ENCODE data around the gene PCDHB16. TPM values are rescaled to one million over a fixed set of nuclear protein-coding genes. Genes with fewer than 3 reads are reported as not detected.
"Not testable (repeated sequence)": the region's sequence is repeated elsewhere in the genome, so short reads cannot be mapped to it uniquely, and the experiment has no call there.

Gene PCDHB16
- not detected for total RNA-seq

GRCh38 chr5:141182248-141182647, at the start of gene PCDHB16:
Gene PCDHB16 (plus strand): TSS chr5:141182387. CDS start chr5:141182560, 173 bp downstream.
- intact Hi-C loops (cut with micrococcal nuclease), result no loop called here
- Mint-ChIP-seq H3K27me3 (peaks cover 30% of the 10 kb centered on the region), H3K36me3 (peaks cover 2% of the 10 kb centered on the region), H3K27ac (no peak within 1 kb of the TSS), H3K4me1 (ENCODE audit: low read depth) (peaks cover 4% of the 10 kb centered on the region), H3K9me3 (peaks cover 16% of the 10 kb centered on the region), H3K4me3 (no peak within 1 kb of the TSS)
- ChIA-PET POLR2A (no interaction called here), CTCF (interaction anchor here (0.6 to 1.4 kb wide), 3 partner anchors 46 to 559 kb away, joined by 3 read pairs; partner anchors contain the start of gene TAF7)
- peak; percentile 17 for DNase-seq

- POLR2A ChIA-PET, result no interaction called here
- CTCF ChIA-PET, result interaction anchor here (1.1 to 1.3 kb wide), 2 partner anchors 40 to 49 kb away, joined by 3 read pairs; no protein-coding TSS in a partner anchor
Measured at GRCh38 chr5:141135030-141135717, 47.0 kb upstream of the PCDHB16 start, which contains the start of gene PCDHB5. Gene PCDHB5 (plus strand): TSS chr5:141135206. CDS start chr5:141135435, 229 bp downstream.

GRCh38 chr5:141135718-141136266, 46.4 kb upstream of the PCDHB16 start:
- peaks cover 5% of the 10 kb centered on the region for H3K36me3 Mint-ChIP-seq
- CTCF ChIA-PET, result interaction anchor here (1.1 to 1.3 kb wide), 2 partner anchors 41 to 50 kb away, joined by 3 read pairs; no protein-coding TSS in a partner anchor
- H3K9me3 Mint-ChIP-seq, result peaks cover 41% of the 10 kb centered on the region
- no peak overlapping the region for H3K4me3 Mint-ChIP-seq
- intact Hi-C loops (cut with micrococcal nuclease), result no loop called here
- H3K27me3 Mint-ChIP-seq, result peaks cover 7% of the 10 kb centered on the region
- POLR2A ChIA-PET, result no interaction called here
- H3K4me1 Mint-ChIP-seq (ENCODE audit: low read depth), result peaks cover 6% of the 10 kb centered on the region
- DNase-seq, result no peak
- no peak overlapping the region for H3K27ac Mint-ChIP-seq

More at GRCh38 chr5:141135030-141135717, 47.0 kb upstream of the PCDHB16 start, which contains the start of gene PCDHB5:
- H3K27me3 Mint-ChIP-seq, result peaks cover 7% of the 10 kb centered on the region
- intact Hi-C loops (cut with micrococcal nuclease), result no loop called here
- no peak within 1 kb of the TSS for H3K27ac Mint-ChIP-seq
- DNase-seq, result no peak
- H3K36me3 Mint-ChIP-seq, result peaks cover 5% of the 10 kb centered on the region
- H3K4me1 Mint-ChIP-seq (ENCODE audit: low read depth), result peaks cover 6% of the 10 kb centered on the region
- H3K9me3 Mint-ChIP-seq, result peaks cover 41% of the 10 kb centered on the region
- peak within 1 kb of the TSS; percentile 1 for H3K4me3 Mint-ChIP-seq

- H3K4me3 Mint-ChIP-seq; H3K27ac Mint-ChIP-seq; POLR2A ChIA-PET; intact Hi-C loops (cut with micrococcal nuclease); H3K27me3 Mint-ChIP-seq; CTCF ChIA-PET; H3K4me1 Mint-ChIP-seq (ENCODE audit: low read depth); H3K36me3 Mint-ChIP-seq; DNase-seq: not testable (repeated sequence)
- H3K9me3 Mint-ChIP-seq, result peaks cover 41% of the 10 kb centered on the region
Measured at GRCh38 chr5:141137346-141137745, 44.8 kb upstream of the PCDHB16 start.

- intact Hi-C loops (cut with micrococcal nuclease), result no loop called here
- H3K9me3 Mint-ChIP-seq, result peaks cover 19% of the 10 kb centered on the region
- POLR2A ChIA-PET, result no interaction called here
- no peak within 1 kb of the TSS for H3K27ac Mint-ChIP-seq
- peaks cover 9% of the 10 kb centered on the region for H3K36me3 Mint-ChIP-seq
- no peak for DNase-seq
- no peaks in the 10 kb centered on the region for H3K4me1 Mint-ChIP-seq (ENCODE audit: low read depth)
- CTCF ChIA-PET, result no interaction called here
- H3K4me3 Mint-ChIP-seq, result no peak within 1 kb of the TSS
- H3K27me3 Mint-ChIP-seq, result peaks cover 27% of the 10 kb centered on the region
Measured at GRCh38 chr5:141149812-141150211, 32.4 kb upstream of the PCDHB16 start, which contains the start of gene PCDHB6. Gene PCDHB6 (plus strand): TSS chr5:141150057. CDS start chr5:141150258, 201 bp downstream.

- peaks cover 19% of the 10 kb centered on the region for H3K9me3 Mint-ChIP-seq
- intact Hi-C loops (cut with micrococcal nuclease), result no loop called here
- H3K36me3 Mint-ChIP-seq, result peaks cover 9% of the 10 kb centered on the region
- no peak overlapping the region for H3K27ac Mint-ChIP-seq
- DNase-seq, result no peak
- no peaks in the 10 kb centered on the region for H3K4me1 Mint-ChIP-seq (ENCODE audit: low read depth)
- H3K27me3 Mint-ChIP-seq, result peaks cover 27% of the 10 kb centered on the region
- H3K4me3 Mint-ChIP-seq, result no peak overlapping the region
- ChIA-PET POLR2A (no interaction called here), CTCF (interaction anchor here (0.6 kb wide), 1 partner anchor 170 kb away, joined by 3 read pairs; the partner anchor contains the start of gene TAF7)
Measured at GRCh38 chr5:141150224-141150992, 31.8 kb upstream of the PCDHB16 start.

- CTCF ChIA-PET, result interaction anchor here (0.6 kb wide), 1 partner anchor 170 kb away, joined by 3 read pairs; the partner anchor contains the start of gene TAF7
- Mint-ChIP-seq H3K4me1 (ENCODE audit: low read depth) (no peaks in the 10 kb centered on the region), H3K36me3 (peaks cover 9% of the 10 kb centered on the region), H3K4me3 (no peak overlapping the region), H3K27me3 (peaks cover 27% of the 10 kb centered on the region), H3K27ac (no peak overlapping the region), H3K9me3 (peaks cover 19% of the 10 kb centered on the region)
- DNase-seq, result no peak
- intact Hi-C loops (cut with micrococcal nuclease), result no loop called here
- POLR2A ChIA-PET, result no interaction called here
Measured at GRCh38 chr5:141150993-141151325, 31.2 kb upstream of the PCDHB16 start.

- H3K27ac Mint-ChIP-seq; H3K4me1 Mint-ChIP-seq (ENCODE audit: low read depth); POLR2A ChIA-PET; H3K4me3 Mint-ChIP-seq; DNase-seq; intact Hi-C loops (cut with micrococcal nuclease): not testable (repeated sequence)
- Mint-ChIP-seq H3K27me3 (peaks cover 34% of the 10 kb centered on the region), H3K36me3 (peaks cover 10% of the 10 kb centered on the region), H3K9me3 (peaks cover 19% of the 10 kb centered on the region)
- CTCF ChIA-PET, result interaction anchor here (0.6 kb wide), 1 partner anchor 287 kb away, joined by 3 read pairs; no protein-coding TSS in a partner anchor
Measured at GRCh38 chr5:141151632-141152031, 30.6 kb upstream of the PCDHB16 start.

GRCh38 chr5:141152096-141152495, 30.1 kb upstream of the PCDHB16 start:
- H3K27ac Mint-ChIP-seq; H3K4me3 Mint-ChIP-seq; H3K4me1 Mint-ChIP-seq (ENCODE audit: low read depth); DNase-seq; POLR2A ChIA-PET; intact Hi-C loops (cut with micrococcal nuclease): not testable (repeated sequence)
- H3K9me3 Mint-ChIP-seq, result peaks cover 21% of the 10 kb centered on the region
- peaks cover 12% of the 10 kb centered on the region for H3K36me3 Mint-ChIP-seq
- H3K27me3 Mint-ChIP-seq, result peaks cover 39% of the 10 kb centered on the region
- CTCF ChIA-PET, result interaction anchor here (0.6 kb wide), 1 partner anchor 288 kb away, joined by 3 read pairs; no protein-coding TSS in a partner anchor

GRCh38 chr5:141155540-141156374, 26.4 kb upstream of the PCDHB16 start:
- intact Hi-C loops (cut with micrococcal nuclease), result no loop called here
- CTCF ChIA-PET, result no interaction called here

GRCh38 chr5:141157356-141157755, 24.8 kb upstream of the PCDHB16 start:
- H3K4me3 Mint-ChIP-seq; intact Hi-C loops (cut with micrococcal nuclease); POLR2A ChIA-PET; H3K4me1 Mint-ChIP-seq (ENCODE audit: low read depth); H3K36me3 Mint-ChIP-seq; CTCF ChIA-PET; DNase-seq; H3K27ac Mint-ChIP-seq: not testable (repeated sequence)
- H3K9me3 Mint-ChIP-seq, result peaks cover 14% of the 10 kb centered on the region
- peaks cover 24% of the 10 kb centered on the region for H3K27me3 Mint-ChIP-seq

More at GRCh38 chr5:141155540-141156374, 26.4 kb upstream of the PCDHB16 start:
- Mint-ChIP-seq H3K27ac (no peak overlapping the region), H3K4me3 (no peak overlapping the region), H3K27me3 (peaks cover 34% of the 10 kb centered on the region), H3K9me3 (peaks cover 23% of the 10 kb centered on the region), H3K36me3 (peaks cover 10% of the 10 kb centered on the region), H3K4me1 (ENCODE audit: low read depth) (no peaks in the 10 kb centered on the region)
- POLR2A ChIA-PET, result no interaction called here
- DNase-seq, result no peak
